Panc1 (cell line): ENCODE data around the gene TMEM267. TPM values are rescaled to one million over a fixed set of nuclear protein-coding genes. Genes with fewer than 3 reads are reported as not detected.

Source experiments
- ATAC-seq: fragments of 200-7000 bp; cut with Tn5 transposase; 2 replicates; pipeline ENCODE4 v1.9.1; 2020; ENCODE audit warnings: mild to moderate bottlenecking, moderate library complexity
- BruUV-seq: library from RNA; stranded (reverse); fragments of 400-500 nt; replicated peaks from 2 replicates; lab custom pipeline; 2021; lab: Mats Ljungman, UMichigan
- CTCF ChIA-PET: fragments of 300-600 bp; sonication (Branson Sonifier 250); formaldehyde crosslinking; loops from one replicate; lab custom pipeline; 2022; ENCODE audit warnings: antibody characterized with exemption; lab: Charles Lee
- POLR2A ChIA-PET: fragments of 300-600 bp; sonication (Branson Sonifier 250); formaldehyde crosslinking; loops from one replicate; lab custom pipeline; 2022; ENCODE audit warnings: antibody characterized with exemption; lab: Charles Lee
- DNase-seq: peaks from one replicate; pipeline ENCODE4 v3.0.0-alpha.2; 2010; ENCODE audit warnings: low read depth, low spot score
- H3K27ac ChIP-seq: 2 replicates; pipeline ENCODE4 v1.5.1; 2011; ENCODE audit warnings: mild to moderate bottlenecking, low read length, inconsistent platforms
- H3K27me3 ChIP-seq: fragments of 200-500 bp; sonication (Bioruptor generic); 2 replicates; pipeline ENCODE4 v1.6.0; 2014; ENCODE audit warnings: low read length, inconsistent platforms; ENCODE audit not compliant: control insufficient read depth, insufficient read depth
- H3K36me3 ChIP-seq: fragments of 200-500 bp; sonication (Bioruptor generic); 2 replicates; pipeline ENCODE4 v1.5.1; 2014; ENCODE audit warnings: inconsistent platforms, mild to moderate bottlenecking, low read length, moderate library complexity; ENCODE audit not compliant: control insufficient read depth, insufficient read depth
- H3K4me1 ChIP-seq: 2 replicates; pipeline ENCODE4 v1.5.1; 2011; ENCODE audit warnings: inconsistent platforms, mild to moderate bottlenecking, low read length, moderate library complexity; ENCODE audit not compliant: control insufficient read depth, insufficient read depth
- H3K4me3 ChIP-seq, 2 experiments: 2 replicates each; pipeline ENCODE4 v1.5.1; 2011 to 2012; ENCODE audit warnings: low read depth in 2 of 2, low read length in 2 of 2, mild to moderate bottlenecking in 2 of 2, inconsistent platforms in 1 of 2, moderate library complexity in 1 of 2
- H3K9me3 ChIP-seq: fragments of 200-500 bp; sonication (Bioruptor generic); 2 replicates; pipeline ENCODE4 v1.5.1; 2014; ENCODE audit warnings: low read depth, mild to moderate bottlenecking, inconsistent platforms, low read length, moderate library complexity; ENCODE audit not compliant: control insufficient read depth, insufficient read depth
- POLR2AphosphoS5 ChIP-seq: IDR thresholded peaks from 2 replicates; pipeline ENCODE4 v1.6.1; 2012; ENCODE audit warnings: mild to moderate bottlenecking, low read depth, low read length, moderate library complexity
- SIN3A ChIP-seq: IDR thresholded peaks from 2 replicates; pipeline ENCODE4 v1.6.1; 2012; ENCODE audit warnings: low read depth, mild to moderate bottlenecking, low read length, moderate library complexity, borderline replicate concordance; ENCODE audit not compliant: insufficient read depth
- TCF7L2 ChIP-seq: IDR thresholded peaks from 2 replicates; pipeline ENCODE4 v1.6.1; 2011; ENCODE audit warnings: mild to moderate bottlenecking, low read depth, low read length, inconsistent platforms
- in situ Hi-C: cut with HindIII; loops from 2 replicates; pipeline ENCODE4 v1.10.0; 2016; ENCODE audit warnings: low sequenced_read_pairs, low pct_unique_long_range_greater_than_20kb
- intact Hi-C: fragments of 100-400 bp; cut with micrococcal nuclease; formaldehyde crosslinking; loops from one replicate; pipeline ENCODE4 v1.10.0; 2022; ENCODE audit not compliant: unreplicated experiment
- total RNA-seq: library from RNA; stranded (reverse); gene quantifications from one replicate; pipeline ENCODE4 v1.2.1, GENCODE V29; 2021; ENCODE audit not compliant: unreplicated experiment
- TF ChIP-seq, protein P1 (sequence below): fragments of 450-650 bp; IDR thresholded peaks from 2 replicates; pipeline ENCODE4 v1.5.1; 2017; ENCODE audit warnings: mild to moderate bottlenecking
- TF ChIP-seq, protein P2 (sequence below), 2 experiments: IDR thresholded peaks; 2 replicates each; pipeline ENCODE4 v1.6.1; 2011 to 2012; ENCODE audit warnings: low read depth in 2 of 2, control low read depth in 1 of 2, low read length in 1 of 2, mild to moderate bottlenecking in 1 of 2, moderate library complexity in 1 of 2; ENCODE audit not compliant: insufficient read depth in 1 of 2

The TMEM267 gene
- total RNA-seq, 1 experiment from 2014 or later: 22.0 TPM

- H3K4me3 ChIP-seq: no peak overlapping the region
- CTCF ChIA-PET: no interaction called here
- BruUV-seq: no TSS peak
These were observed 7.7 kb upstream of the TMEM267 start for GRCh38 chr5:43491326-43491725.

GRCh38 chr5:43486353-43486752, 2.7 kb upstream of the TMEM267 start:
- ChIA-PET CTCF (no interaction called here), POLR2A (no interaction called here)
- DNase-seq: no peak
- no TSS peak for BruUV-seq
- no peak for ATAC-seq
- Histone ChIP-seq H3K9me3 (no peaks in the 10 kb centered on the region), H3K27me3 (no peaks in the 10 kb centered on the region), H3K27ac (no peak overlapping the region), H3K4me3 (no peak overlapping the region), H3K4me1 (peaks cover 9% of the 10 kb centered on the region), H3K36me3 (peaks cover 10% of the 10 kb centered on the region)
- intact Hi-C loops (no loop called here), in situ Hi-C loops (no loop called here)
- TF ChIP-seq, protein P1, sequence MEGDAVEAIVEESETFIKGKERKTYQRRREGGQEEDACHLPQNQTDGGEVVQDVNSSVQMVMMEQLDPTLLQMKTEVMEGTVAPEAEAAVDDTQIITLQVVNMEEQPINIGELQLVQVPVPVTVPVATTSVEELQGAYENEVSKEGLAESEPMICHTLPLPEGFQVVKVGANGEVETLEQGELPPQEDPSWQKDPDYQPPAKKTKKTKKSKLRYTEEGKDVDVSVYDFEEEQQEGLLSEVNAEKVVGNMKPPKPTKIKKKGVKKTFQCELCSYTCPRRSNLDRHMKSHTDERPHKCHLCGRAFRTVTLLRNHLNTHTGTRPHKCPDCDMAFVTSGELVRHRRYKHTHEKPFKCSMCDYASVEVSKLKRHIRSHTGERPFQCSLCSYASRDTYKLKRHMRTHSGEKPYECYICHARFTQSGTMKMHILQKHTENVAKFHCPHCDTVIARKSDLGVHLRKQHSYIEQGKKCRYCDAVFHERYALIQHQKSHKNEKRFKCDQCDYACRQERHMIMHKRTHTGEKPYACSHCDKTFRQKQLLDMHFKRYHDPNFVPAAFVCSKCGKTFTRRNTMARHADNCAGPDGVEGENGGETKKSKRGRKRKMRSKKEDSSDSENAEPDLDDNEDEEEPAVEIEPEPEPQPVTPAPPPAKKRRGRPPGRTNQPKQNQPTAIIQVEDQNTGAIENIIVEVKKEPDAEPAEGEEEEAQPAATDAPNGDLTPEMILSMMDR: no peak
- TF ChIP-seq, protein P2, sequence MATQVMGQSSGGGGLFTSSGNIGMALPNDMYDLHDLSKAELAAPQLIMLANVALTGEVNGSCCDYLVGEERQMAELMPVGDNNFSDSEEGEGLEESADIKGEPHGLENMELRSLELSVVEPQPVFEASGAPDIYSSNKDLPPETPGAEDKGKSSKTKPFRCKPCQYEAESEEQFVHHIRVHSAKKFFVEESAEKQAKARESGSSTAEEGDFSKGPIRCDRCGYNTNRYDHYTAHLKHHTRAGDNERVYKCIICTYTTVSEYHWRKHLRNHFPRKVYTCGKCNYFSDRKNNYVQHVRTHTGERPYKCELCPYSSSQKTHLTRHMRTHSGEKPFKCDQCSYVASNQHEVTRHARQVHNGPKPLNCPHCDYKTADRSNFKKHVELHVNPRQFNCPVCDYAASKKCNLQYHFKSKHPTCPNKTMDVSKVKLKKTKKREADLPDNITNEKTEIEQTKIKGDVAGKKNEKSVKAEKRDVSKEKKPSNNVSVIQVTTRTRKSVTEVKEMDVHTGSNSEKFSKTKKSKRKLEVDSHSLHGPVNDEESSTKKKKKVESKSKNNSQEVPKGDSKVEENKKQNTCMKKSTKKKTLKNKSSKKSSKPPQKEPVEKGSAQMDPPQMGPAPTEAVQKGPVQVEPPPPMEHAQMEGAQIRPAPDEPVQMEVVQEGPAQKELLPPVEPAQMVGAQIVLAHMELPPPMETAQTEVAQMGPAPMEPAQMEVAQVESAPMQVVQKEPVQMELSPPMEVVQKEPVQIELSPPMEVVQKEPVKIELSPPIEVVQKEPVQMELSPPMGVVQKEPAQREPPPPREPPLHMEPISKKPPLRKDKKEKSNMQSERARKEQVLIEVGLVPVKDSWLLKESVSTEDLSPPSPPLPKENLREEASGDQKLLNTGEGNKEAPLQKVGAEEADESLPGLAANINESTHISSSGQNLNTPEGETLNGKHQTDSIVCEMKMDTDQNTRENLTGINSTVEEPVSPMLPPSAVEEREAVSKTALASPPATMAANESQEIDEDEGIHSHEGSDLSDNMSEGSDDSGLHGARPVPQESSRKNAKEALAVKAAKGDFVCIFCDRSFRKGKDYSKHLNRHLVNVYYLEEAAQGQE (IDR thresholded peaks at IDR 0.05; ENCODE audit: insufficient read depth in 1 of 2, low read depth in 2 of 2, low read length in 1 of 2): no peak
- TF ChIP-seq TCF7L2 (no peak), POLR2AphosphoS5 (no peak), SIN3A (no peak)

More at GRCh38 chr5:43491326-43491725, 7.7 kb upstream of the TMEM267 start:
- intact Hi-C loops (no loop called here), in situ Hi-C loops (no loop called here)
- POLR2A ChIA-PET: no interaction called here
- DNase-seq: no peak
- no peak for ATAC-seq
- Histone ChIP-seq H3K4me1 (no peaks in the 10 kb centered on the region), H3K27me3 (no peaks in the 10 kb centered on the region), H3K9me3 (no peaks in the 10 kb centered on the region), H3K36me3 (peaks cover 10% of the 10 kb centered on the region; the same call in 1 of the 2 replicates), H3K27ac (no peak overlapping the region)
- TF ChIP-seq, protein P1: no peak
- TF ChIP-seq SIN3A (no peak), TCF7L2 (no peak), POLR2AphosphoS5 (no peak)
- TF ChIP-seq, protein P2 (IDR thresholded peaks at IDR 0.05; ENCODE audit: insufficient read depth in 1 of 2, low read depth in 2 of 2, low read length in 1 of 2): no peak
